Neuron (in vitro differentiated cells): ENCODE results near the gene COQ8B.
"Not testable (repeated sequence)": the region's sequence is repeated elsewhere in the genome, so short reads cannot be mapped to it uniquely, and the experiment has no call there.

Experiments
- H2AFZ ChIP-seq: one replicate; pipeline ENCODE4 v1.6.1; 2013; ENCODE audit warnings: low read depth, mild to moderate bottlenecking, inconsistent platforms, low read length, moderate library complexity
- H3K27me3 ChIP-seq: one replicate; pipeline ENCODE4 v1.6.1; 2013; ENCODE audit warnings: low read length; ENCODE audit not compliant: insufficient read depth
- H3K36me3 ChIP-seq: one replicate; pipeline ENCODE4 v1.6.1; 2013; ENCODE audit warnings: low read length; ENCODE audit not compliant: insufficient read depth
- H3K4me1 ChIP-seq: one replicate; pipeline ENCODE4 v1.6.1; 2013; ENCODE audit warnings: low read length; ENCODE audit not compliant: insufficient read depth
- H3K4me3 ChIP-seq: 2 replicates; pipeline ENCODE4 v1.5.1; 2013; ENCODE audit warnings: mild to moderate bottlenecking, low read length, moderate library complexity
- H3K9me3 ChIP-seq: one replicate; pipeline ENCODE4 v1.6.1; 2013; ENCODE audit warnings: low read length

COQ8B gene

DNA sequence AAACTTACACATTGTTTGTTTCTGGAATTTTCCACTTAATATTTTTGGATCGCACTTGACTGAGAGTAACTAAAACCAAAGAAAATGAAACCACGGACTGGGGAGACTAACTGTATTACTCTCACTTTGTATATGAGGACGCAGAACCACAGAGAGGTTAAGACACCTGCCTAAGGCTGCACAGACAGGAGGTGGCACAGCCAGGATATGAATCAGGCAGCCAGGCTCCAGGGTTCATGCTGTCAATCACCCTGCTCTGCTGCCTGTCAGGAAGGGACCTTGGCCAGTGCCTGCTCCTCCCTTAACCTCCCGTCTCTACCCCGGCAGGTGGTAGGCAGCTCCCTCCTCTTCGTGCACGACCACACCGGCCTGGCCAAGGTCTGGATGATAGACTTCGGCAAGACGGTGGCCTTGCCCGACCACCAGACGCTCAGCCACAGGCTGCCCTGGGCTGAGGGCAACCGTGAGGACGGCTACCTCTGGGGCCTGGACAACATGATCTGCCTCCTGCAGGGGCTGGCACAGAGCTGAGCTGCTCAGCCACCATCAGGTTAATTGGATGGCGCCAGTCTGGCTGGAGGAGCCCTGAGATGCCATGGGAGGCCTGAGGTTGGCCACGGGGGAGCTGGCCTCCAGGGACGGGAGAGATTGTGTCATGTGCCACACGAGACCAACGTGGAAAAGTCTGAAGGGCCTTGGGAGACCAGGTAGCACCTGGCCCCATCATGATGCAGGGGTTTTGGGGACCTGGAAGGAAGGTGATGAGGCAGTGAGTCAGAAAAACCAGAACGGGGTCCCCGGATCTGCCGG lies 22.5 kb upstream of the COQ8B start:
- Histone ChIP-seq H3K27me3 (no peaks in the 10 kb centered on the region), H2AFZ (no peak overlapping the region), H3K4me3 (no peak overlapping the region), H3K36me3 (peaks cover 52% of the 10 kb centered on the region), H3K4me1 (no peaks in the 10 kb centered on the region), H3K9me3 (no peaks in the 10 kb centered on the region)

DNA sequence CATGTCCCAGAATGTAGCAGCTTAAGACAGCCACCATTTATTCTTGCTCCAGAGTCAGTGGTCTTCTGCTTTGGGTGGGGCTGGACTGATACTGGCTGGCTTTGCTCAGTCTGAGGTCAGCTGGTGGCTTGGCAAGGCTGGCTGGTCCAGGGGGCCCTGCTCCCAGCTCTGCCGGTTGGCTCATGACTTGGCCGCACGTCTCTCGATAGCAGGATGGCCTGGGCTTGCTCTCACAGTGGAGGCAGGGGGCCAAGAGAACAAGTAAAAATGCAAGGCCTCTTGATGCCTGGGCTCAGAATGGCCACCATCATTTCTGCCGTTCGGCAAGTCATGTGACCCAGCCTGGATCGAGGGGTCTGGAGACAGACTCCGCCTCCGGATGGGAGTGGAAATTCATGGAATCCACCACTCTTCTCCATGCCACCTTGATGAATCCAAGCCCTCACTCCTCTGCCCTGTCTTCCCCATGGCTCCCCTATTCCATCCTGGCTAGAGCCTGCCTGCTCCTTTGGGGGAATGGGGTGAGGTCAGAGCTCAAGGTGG lies 20.5 kb upstream of the COQ8B start:
- no peaks in the 10 kb centered on the region for H3K4me1 ChIP-seq
- peaks cover 66% of the 10 kb centered on the region for H3K36me3 ChIP-seq
- H2AFZ ChIP-seq: no peak overlapping the region
- no peak overlapping the region for H3K4me3 ChIP-seq
- H3K9me3 ChIP-seq: no peaks in the 10 kb centered on the region
- no peaks in the 10 kb centered on the region for H3K27me3 ChIP-seq

DNA sequence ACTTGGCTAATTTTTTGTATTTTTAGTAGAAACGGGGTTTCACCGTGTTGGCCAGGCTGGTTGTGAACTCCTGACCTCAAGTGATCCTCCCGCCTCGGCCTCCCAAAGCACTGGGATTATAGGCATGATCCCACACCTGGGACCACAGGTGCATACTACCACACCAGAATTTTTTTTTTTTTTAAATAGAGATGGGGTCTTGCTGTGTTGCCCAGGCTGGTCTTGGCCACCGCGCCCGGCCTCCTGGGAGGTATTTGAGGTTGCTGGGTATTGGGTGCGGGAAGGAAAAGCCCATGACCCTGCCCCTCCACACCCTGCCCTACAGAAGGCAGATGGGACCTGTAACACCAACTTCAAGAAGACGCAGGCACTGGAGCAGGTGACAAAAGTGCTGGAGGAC lies 20.0 kb upstream of the COQ8B start:
- Histone ChIP-seq H3K9me3 (no peaks in the 10 kb centered on the region), H3K36me3 (peaks cover 68% of the 10 kb centered on the region), H3K27me3 (no peaks in the 10 kb centered on the region), H2AFZ (no peak overlapping the region), H3K4me3 (no peak overlapping the region), H3K4me1 (no peaks in the 10 kb centered on the region)

DNA sequence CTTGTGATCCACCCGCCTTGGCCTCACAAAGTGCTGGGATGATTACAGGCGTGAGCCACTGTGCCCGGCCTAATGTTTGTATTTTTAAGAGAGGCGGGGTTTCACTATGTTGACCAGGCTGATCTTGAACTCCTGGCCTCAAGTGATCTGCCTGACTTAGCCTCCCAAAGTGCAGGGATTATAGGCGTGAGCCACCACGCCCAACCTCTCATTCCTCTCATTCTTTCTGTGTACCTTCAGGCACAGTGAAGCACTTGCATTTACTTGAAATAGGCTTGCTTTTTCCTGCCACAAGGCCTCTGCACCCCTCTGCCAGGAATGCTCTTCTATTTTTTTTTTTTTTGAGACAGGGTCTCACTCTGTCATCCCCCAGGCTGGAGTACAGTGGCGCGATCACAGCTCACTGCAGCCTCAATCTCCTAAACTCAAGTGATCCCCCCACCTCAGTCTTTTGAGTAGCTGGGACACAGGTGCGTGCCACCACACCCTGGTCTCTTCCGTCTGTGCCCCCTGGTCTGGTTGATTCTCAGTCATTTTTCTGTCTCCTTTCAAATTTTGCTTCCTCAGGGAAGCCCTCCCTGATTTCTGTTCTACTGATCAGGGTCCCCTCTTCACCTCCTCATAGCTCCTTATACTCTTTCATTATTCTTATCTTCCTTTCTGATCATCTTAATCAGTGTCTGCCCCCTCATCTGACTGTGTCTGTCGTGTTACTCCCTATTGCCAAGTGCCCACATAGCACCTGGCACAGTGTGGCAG lies 18.5 kb upstream of the COQ8B start:
- Histone ChIP-seq H3K27me3 (no peaks in the 10 kb centered on the region), H3K4me1 (no peaks in the 10 kb centered on the region), H3K36me3 (peaks cover 82% of the 10 kb centered on the region), H2AFZ (no peak overlapping the region), H3K4me3 (no peak overlapping the region), H3K9me3 (peaks cover 2% of the 10 kb centered on the region)

DNA sequence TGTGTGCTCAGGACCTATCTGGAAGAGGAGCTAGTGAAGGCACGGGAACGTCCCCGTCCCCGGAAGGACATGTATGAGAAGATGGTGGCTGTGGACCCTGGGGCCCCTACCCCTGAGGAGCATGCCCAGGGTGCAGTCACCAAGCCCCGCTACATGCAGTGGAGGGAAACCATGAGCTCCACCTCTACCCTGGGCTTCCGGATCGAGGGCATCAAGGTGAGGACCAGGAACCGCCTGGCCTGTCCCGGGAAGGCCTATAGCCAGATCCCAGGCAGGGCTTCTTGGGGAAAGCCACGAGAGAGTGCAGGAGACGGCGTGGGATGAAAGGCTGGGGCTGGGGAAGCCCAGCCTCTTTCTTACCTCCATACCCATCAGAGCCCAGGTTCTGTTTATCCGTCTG lies 16.5 kb upstream of the COQ8B start:
- Histone ChIP-seq H3K4me1 (no peaks in the 10 kb centered on the region), H2AFZ (no peak overlapping the region), H3K9me3 (peaks cover 2% of the 10 kb centered on the region), H3K4me3 (no peak overlapping the region), H3K36me3 (peaks cover 76% of the 10 kb centered on the region), H3K27me3 (no peaks in the 10 kb centered on the region)

DNA sequence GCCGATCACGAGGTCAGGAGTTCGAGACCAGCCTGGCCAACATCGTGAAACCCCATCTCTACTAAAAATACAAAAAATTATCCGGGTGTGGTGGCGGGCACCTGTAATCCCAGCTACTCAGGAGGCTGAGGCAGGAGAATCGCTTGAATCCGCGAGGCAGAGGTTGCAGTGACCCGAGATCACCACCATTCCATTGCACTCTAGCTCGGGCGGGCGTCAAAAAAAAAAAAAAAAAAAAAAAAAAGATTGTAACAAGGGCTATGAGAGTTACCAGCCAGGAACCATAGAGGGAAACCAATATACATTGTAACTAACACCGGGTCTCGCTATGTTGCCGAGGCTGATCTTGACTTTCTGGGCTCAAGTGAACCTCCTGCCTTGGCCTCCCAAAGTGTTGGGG lies 15.6 kb upstream of the COQ8B start:
- peaks cover 81% of the 10 kb centered on the region for H3K36me3 ChIP-seq

DNA sequence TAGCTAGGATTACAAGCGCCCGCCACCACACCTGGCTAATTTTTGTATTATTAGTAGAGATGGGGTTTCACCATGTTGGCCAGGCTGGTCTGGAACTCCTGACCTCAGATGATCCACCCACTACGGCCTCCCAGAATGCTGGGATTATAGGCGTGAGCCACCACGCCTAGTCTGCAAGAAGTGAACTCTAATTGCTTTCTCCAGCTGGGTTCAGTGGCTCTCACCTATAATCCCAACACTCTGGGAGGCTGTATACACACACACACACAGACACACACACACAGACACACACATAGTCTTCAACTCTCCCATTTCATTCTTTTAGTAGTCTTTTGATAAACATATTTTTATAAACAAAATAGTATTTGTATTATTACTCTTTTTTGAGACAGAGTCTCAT lies 13.4 kb upstream of the COQ8B start:
- not testable (repeated sequence) for H2AFZ ChIP-seq, H3K9me3 ChIP-seq, H3K4me1 ChIP-seq, H3K4me3 ChIP-seq, H3K27me3 ChIP-seq
- H3K36me3 ChIP-seq: peaks cover 74% of the 10 kb centered on the region

More for the DNA sequence above, 15.6 kb upstream of the COQ8B start:
- H3K27me3 ChIP-seq, H3K9me3 ChIP-seq, H3K4me1 ChIP-seq, H3K4me3 ChIP-seq, H2AFZ ChIP-seq: not testable (repeated sequence)

DNA sequence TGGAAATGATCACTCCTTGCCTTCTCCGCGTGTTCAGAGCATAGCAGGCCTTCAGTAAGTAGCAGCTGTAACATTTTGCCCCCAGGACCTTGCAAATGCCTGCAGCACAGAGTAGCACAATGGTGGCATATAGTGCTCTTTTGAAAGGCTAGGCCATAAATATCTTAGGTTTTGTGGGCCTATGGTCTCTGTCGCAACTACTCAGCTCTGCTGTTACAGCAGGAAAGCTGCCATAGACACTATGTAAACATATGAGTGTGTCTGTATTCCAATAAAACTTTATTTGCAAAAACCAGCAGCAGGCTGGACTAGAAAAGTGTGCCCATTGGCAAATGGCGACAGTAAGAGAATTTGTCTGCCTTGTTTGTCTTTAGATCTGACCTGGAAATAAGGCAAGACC lies 9.6 kb upstream of the COQ8B start:
- Histone ChIP-seq H3K36me3 (peaks cover 50% of the 10 kb centered on the region), H3K4me1 (no peaks in the 10 kb centered on the region), H2AFZ (no peak overlapping the region), H3K4me3 (no peak overlapping the region), H3K27me3 (no peaks in the 10 kb centered on the region), H3K9me3 (peaks cover 7% of the 10 kb centered on the region)

DNA sequence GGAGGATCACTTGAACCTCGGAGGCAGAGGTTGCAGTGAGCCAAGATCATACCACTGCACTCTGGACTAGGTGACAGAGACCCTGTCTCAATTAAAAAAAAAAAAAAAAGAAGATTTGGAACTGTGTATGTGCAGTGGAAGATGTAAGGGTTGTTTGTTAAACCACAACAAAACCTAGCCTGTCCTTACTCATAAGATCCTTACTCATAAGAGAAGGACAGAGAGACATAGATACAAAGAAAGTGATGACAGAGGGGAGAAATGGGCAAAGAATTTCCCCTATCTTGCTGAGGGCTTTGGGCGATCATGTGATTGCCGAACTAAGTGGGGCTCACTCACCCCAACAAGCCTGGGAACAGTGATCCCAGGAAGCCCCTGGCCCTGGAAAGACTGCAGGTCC lies 8.2 kb upstream of the COQ8B start:
- peaks cover 39% of the 10 kb centered on the region for H3K36me3 ChIP-seq
- H2AFZ ChIP-seq: no peak overlapping the region
- no peaks in the 10 kb centered on the region for H3K27me3 ChIP-seq
- H3K4me1 ChIP-seq: peaks cover under 1% of the 10 kb centered on the region
- H3K9me3 ChIP-seq: peaks cover 4% of the 10 kb centered on the region
- no peak overlapping the region for H3K4me3 ChIP-seq

DNA sequence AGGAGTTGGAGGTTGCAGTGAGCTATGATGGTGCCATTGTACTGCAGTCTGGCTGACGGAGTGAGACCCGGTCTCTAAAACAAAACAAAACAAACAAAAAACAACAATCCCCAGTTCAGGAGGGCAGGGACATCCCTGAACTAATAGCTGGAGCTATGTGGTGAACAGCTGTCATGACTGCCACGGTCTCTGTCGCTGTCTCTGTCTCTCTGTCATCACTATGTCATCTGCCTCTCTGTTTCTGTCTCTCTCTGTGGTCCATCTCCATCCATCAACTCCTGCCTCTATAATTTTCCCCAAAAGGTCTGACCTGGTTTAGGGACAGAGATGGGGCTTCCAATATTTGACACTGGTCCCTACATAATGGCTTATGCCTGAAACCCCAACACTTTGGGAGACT lies 7.6 kb upstream of the COQ8B start:
- Histone ChIP-seq H3K4me1 (peaks cover 5% of the 10 kb centered on the region), H3K4me3 (no peak overlapping the region), H3K36me3 (peaks cover 37% of the 10 kb centered on the region), H3K9me3 (peaks cover 4% of the 10 kb centered on the region), H2AFZ (no peak overlapping the region), H3K27me3 (no peaks in the 10 kb centered on the region)

DNA sequence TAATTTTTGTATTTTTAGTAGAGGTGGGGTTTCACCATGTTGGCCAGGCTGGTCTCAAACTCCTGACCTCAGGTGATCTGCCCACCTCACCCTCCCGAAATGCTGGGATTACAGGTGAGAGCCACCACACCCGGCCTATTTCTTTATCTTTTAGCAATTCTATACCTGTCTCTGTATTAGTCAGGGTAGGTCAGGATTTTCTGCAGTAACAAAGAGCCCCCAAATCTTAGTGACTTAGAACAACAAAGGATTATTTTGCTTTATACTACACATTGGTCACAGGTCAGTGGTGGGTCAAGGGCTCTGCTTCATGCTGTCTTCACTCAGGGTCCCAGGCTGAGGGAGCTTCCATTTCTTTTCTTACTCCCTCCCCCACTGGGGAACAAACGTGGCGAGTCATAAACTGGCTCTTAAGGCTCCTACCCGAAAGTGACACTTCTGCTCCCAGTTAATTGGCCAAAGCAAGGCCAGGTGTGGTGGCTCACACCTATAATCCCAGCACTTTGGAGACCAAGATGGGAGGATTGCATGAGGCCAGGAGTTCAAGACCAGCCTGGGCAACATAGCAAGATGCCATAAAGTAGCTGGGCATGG lies 7.1 kb upstream of the COQ8B start:
- Histone ChIP-seq H3K4me3 (no peak overlapping the region), H2AFZ (no peak overlapping the region), H3K9me3 (peaks cover 4% of the 10 kb centered on the region), H3K4me1 (peaks cover 11% of the 10 kb centered on the region), H3K36me3 (peaks cover 34% of the 10 kb centered on the region), H3K27me3 (no peaks in the 10 kb centered on the region)

DNA sequence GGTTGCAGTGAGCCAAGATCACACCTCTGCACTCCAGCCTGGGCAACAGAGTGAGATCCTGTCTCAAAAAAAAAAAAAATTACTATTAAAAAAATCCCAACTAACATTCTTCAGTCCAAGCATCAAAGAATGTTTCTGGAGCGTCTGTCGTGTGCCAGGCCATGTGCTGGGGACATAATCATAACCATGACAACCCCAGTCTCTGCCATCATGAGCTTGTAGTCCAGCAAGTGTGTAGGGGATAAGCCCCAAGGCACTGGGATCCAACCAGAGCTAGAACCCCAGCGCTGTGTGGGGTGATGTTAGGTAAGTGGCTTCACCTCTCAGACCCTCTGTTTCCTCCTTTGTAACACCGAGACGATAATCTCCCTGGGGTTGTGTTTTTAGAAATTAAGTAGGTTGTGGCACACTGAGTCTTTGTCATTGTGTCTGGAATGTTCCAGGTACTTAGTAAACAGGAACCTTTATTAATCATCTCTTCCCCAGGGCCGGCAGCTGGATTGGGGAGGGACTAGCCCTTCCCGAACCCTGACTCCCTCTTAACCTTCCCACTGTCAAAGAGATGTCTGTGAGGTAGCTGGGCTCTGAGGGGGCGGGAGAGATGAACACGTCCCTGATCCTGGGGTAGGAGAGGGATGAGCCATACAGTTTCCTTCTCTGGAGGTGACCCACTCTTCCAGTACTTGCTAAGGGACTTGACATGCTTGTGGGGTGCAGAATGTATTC lies 5.4 kb upstream of the COQ8B start:
- H3K4me1 ChIP-seq: peaks cover 25% of the 10 kb centered on the region
- H3K4me3 ChIP-seq: no peak overlapping the region
- H2AFZ ChIP-seq: no peak overlapping the region
- no peaks in the 10 kb centered on the region for H3K9me3 ChIP-seq
- H3K36me3 ChIP-seq: peaks cover 20% of the 10 kb centered on the region
- H3K27me3 ChIP-seq: no peaks in the 10 kb centered on the region

DNA sequence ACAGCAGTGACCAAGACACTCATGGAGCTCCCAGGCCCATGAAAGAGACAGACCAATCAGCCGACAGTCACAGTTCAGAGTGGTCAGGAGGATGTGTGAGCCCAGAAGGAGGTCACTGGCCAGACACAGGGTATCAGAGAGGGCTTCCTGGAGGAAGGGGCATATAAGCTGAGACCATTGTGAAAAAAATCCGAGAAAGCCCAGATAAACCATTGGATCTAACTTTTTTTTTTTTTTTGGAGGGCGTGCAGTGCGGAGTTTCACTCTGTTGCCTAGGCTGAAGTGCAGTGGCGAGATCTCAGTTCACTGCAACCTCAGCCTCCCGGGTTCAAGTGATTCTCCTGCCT lies 4.4 kb upstream of the COQ8B start:
- H3K4me1 ChIP-seq: peaks cover 27% of the 10 kb centered on the region
- no peak overlapping the region for H2AFZ ChIP-seq
- no peaks in the 10 kb centered on the region for H3K27me3 ChIP-seq
- H3K9me3 ChIP-seq: no peaks in the 10 kb centered on the region
- H3K36me3 ChIP-seq: peaks cover 15% of the 10 kb centered on the region
- no peak overlapping the region for H3K4me3 ChIP-seq
